ENCODE results near the gene TGFBR3.
A peak's percentile ranks its signal among the peaks of the same experiment; 100 is the strongest.

Gene TGFBR3

GRCh38 chr1:91750398-91750996, 135.5 kb downstream of the TGFBR3 start:
- no peak for DNase-seq

GRCh38 chr1:91749788-91750231, 136.1 kb downstream of the TGFBR3 start:
- DNase-seq: no peak

GRCh38 chr1:91747666-91748065, 138.3 kb downstream of the TGFBR3 start:
- no peak for DNase-seq

- DNase-seq: no peak
Measured at GRCh38 chr1:91746728-91747338, 139.1 kb downstream of the TGFBR3 start.

GRCh38 chr1:91745640-91746373, 140.1 kb downstream of the TGFBR3 start:
- DNase-seq: no peak

GRCh38 chr1:91744953-91745639, 140.9 kb downstream of the TGFBR3 start:
- DNase-seq: no peak

- peak; percentile 63 for DNase-seq
Measured at GRCh38 chr1:91742848-91743292, 143.1 kb downstream of the TGFBR3 start.

- no peak for DNase-seq
Measured at GRCh38 chr1:91741906-91742305, 144.0 kb downstream of the TGFBR3 start.

GRCh38 chr1:91741301-91741700, 144.7 kb downstream of the TGFBR3 start:
- no peak for DNase-seq

- DNase-seq: no peak
Measured at GRCh38 chr1:91737650-91738049, 148.3 kb downstream of the TGFBR3 start.

- DNase-seq: no peak
Measured at GRCh38 chr1:91736715-91737615, 149.0 kb downstream of the TGFBR3 start.

- no peak for DNase-seq
Measured at GRCh38 chr1:91736146-91736714, 149.7 kb downstream of the TGFBR3 start.

- DNase-seq: no peak
Measured at GRCh38 chr1:91735266-91735845, 150.6 kb downstream of the TGFBR3 start.

- no peak for DNase-seq
Measured at GRCh38 chr1:91734761-91735160, 151.2 kb downstream of the TGFBR3 start.

GRCh38 chr1:91733108-91733710, 152.7 kb downstream of the TGFBR3 start:
- no peak for DNase-seq

GRCh38 chr1:91732291-91733107, 153.5 kb downstream of the TGFBR3 start:
- no peak for DNase-seq

- no peak for DNase-seq
Measured at GRCh38 chr1:91731815-91732214, 154.1 kb downstream of the TGFBR3 start.

GRCh38 chr1:91730801-91731732, 154.9 kb downstream of the TGFBR3 start:
- no peak for DNase-seq

Measured in NCI-H446 treated with DMSO at 0.1 percent for 48 hours (cell line).